Adrenal gland (tissue), 12 donors: ENCODE measurements around the gene OLFM1. TPM values are rescaled to one million over a fixed set of nuclear protein-coding genes. Genes with fewer than 3 reads are reported as not detected.
A peak's percentile ranks its signal among the peaks of the same experiment; 100 is the strongest.

Experiments used
- DNase-seq, 7 donors: peaks; one replicate each; pipeline ENCODE4 v3.0.0-alpha.2; 2019 to 2020
- H3K27ac ChIP-seq, 5 donors: fragments of 200-600 bp; sonication (generic) in 4 of 5; 1 replicate in 3 of 5; 2 replicates in 2 of 5; pipeline versions ENCODE4 v1.5.1 to v1.8.0; 2016 to 2020; ENCODE audit warnings: mild to moderate bottlenecking in 1 of 5
- H3K27me3 ChIP-seq: fragments of 200-600 bp; 2 replicates; pipeline ENCODE4 v1.8.0; 2021
- H3K36me3 ChIP-seq, 2 donors: fragments of 200-600 bp; replicated peaks in 1 of 2; 1 replicate in 1 of 2; 2 replicates in 1 of 2; pipeline versions ENCODE4 v1.5.1 to v1.8.0; 2018 to 2022
- H3K4me1 ChIP-seq, 2 donors: fragments of 200-600 bp; replicated peaks in 1 of 2; 1 replicate in 1 of 2; 2 replicates in 1 of 2; pipeline versions ENCODE4 v1.5.1 to v1.8.0; 2018 to 2021
- H3K4me3 ChIP-seq, 4 donors: fragments of 200-600 bp; sonication (generic) in 3 of 4; one replicate each; pipeline ENCODE4 v1.5.1; 2016 to 2018
- H3K9me3 ChIP-seq, 3 donors: fragments of 200-600 bp; sonication (generic) in 1 of 3; replicated peaks in 1 of 3; 1 replicate in 2 of 3; 2 replicates in 1 of 3; pipeline versions ENCODE4 v1.5.1 to v1.8.0; 2016 to 2021
- POLR2A ChIP-seq, 2 donors: fragments of 450-650 bp; IDR thresholded peaks; one replicate each; pipeline ENCODE4 v1.6.1; 2017; ENCODE audit warnings: antibody characterized with exemption in 2 of 2, mild to moderate bottlenecking in 2 of 2, moderate library complexity in 1 of 2
- WGBS, 4 donors: extraction: QIAGEN DNeasy Blood & Tissue Kit in 2 of 4; methylation state at CpG; one replicate each; pipeline versions ENCODE4 v1.1.5 to v1.1.7; 2013 to 2017; 5-methylcytosine and 5-hydroxymethylcytosine counted together
- intact Hi-C, 2 donors: fragments of 100-400 bp; cut with DNase I; formaldehyde crosslinking; loops; one replicate each; pipeline versions ENCODE4 v1.14.1 to v1.15.0; 2022 to 2023
- polyA plus RNA-seq, 3 donors: library from polyadenylated mRNA; stranded (reverse); fragments of 200-250 nt in 2 of 3; fragments of 350-450 nt in 1 of 3; fragmentation: Illumina TruSeq in 1 of 3; extraction: RNeasy Lipid Tissue Mini Kit (QIAGEN cat#74804) in 1 of 3; gene quantifications; one replicate each; pipeline ENCODE4 v1.2.3, GENCODE V29; 2013 to 2014
- total RNA-seq, 9 donors: library from RNA; depleted of rRNA in 4 of 9; stranded (reverse); fragments of >200 nt in 4 of 9; fragments of 120-200 nt in 1 of 9; fragmentation: NEBNext Ultra II Directional in 1 of 9; extraction: Animal tissue kit (Norgen Biotek cat#: 25700) in 1 of 9; gene quantifications; one replicate each; pipeline versions ENCODE4 v1.1.0 to v1.2.4, GENCODE V29; 2013 to 2023
- TF ChIP-seq, protein P1 (sequence below), 6 experiments: fragments of 450-650 bp in 4 of 6; fragments of 200-600 bp in 2 of 6; sonication (generic) in 1 of 6; IDR thresholded peaks; 1 replicate in 5 of 6; 2 replicates in 1 of 6; pipeline versions ENCODE4 v1.5.1 to v1.8.0; 2016 to 2021; ENCODE audit warnings: antibody characterized with exemption in 6 of 6, mild to moderate bottlenecking in 2 of 6, moderate library complexity in 1 of 6
- donor health status: healthy with polysubstance abuse.
- donor health status: Bipolar disorder and iron deficiency.
- donor health status: DM: yes; HTN: yes; CAD: no.
- donor health status: DM: no; HTN: no; CAD: no.
- donor health status: DM: no; HTN: no; CAD: no.
- donor health status: DM: yes; HTN: yes; CAD: no.

Gene OLFM1
- total and polyA plus RNA-seq, 12 donors = 2.5 to 48.0 (median 28.0) TPM

DNA sequence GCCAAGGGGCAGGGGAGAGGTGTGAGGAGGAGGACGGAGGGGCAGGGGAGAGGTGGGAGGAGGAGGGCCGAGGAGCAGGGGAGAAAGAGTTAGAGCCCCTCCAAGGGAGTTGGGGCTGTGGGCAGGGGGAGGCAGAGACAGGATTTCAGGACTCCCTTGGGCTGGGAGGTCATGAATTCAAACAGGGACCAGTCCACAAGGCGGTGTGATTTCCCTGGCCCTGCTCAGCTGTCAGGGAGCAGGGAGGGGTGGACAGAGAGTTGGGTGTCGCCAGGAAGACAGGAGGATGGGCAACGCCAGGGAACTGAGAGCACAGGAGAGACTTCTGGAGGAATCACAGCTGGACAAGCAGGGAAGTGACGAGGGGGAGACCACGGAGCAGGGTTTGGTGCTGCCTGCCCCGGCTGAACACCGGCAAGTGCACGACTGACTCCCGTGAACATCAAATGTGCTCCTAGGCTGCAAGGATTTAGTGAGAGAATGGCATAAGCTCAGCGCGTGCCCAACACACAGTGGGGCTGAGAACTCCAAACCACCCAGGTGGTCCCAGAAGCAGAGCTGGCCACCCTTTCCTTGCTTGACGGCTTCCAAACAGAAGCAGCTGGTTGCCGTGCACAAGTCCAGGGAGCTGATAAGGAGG is 17.8 kb upstream of the OLFM1 start:
- Histone ChIP-seq H3K9me3 (no peaks in the 10 kb centered on the region), H3K27ac (no peak overlapping the region), H3K36me3 (no peaks in the 10 kb centered on the region), H3K4me1 (no peaks in the 10 kb centered on the region), H3K4me3 (no peak overlapping the region), H3K27me3 (peaks cover 12% of the 10 kb centered on the region)
- DNase-seq = peak in 3 of 7 donors; percentile 5 to 29 (median 6)
- 35 to 51% (median 38%) methylated on average over 14 to 15 of the region's 15 CpGs for WGBS, 4 donors
- TF ChIP-seq, protein P1, sequence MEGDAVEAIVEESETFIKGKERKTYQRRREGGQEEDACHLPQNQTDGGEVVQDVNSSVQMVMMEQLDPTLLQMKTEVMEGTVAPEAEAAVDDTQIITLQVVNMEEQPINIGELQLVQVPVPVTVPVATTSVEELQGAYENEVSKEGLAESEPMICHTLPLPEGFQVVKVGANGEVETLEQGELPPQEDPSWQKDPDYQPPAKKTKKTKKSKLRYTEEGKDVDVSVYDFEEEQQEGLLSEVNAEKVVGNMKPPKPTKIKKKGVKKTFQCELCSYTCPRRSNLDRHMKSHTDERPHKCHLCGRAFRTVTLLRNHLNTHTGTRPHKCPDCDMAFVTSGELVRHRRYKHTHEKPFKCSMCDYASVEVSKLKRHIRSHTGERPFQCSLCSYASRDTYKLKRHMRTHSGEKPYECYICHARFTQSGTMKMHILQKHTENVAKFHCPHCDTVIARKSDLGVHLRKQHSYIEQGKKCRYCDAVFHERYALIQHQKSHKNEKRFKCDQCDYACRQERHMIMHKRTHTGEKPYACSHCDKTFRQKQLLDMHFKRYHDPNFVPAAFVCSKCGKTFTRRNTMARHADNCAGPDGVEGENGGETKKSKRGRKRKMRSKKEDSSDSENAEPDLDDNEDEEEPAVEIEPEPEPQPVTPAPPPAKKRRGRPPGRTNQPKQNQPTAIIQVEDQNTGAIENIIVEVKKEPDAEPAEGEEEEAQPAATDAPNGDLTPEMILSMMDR (IDR thresholded peaks at IDR 0.05) = no peak
- TF ChIP-seq POLR2A (IDR thresholded peaks at IDR 0.05) = no peak
- intact Hi-C loops = no loop called here

DNA sequence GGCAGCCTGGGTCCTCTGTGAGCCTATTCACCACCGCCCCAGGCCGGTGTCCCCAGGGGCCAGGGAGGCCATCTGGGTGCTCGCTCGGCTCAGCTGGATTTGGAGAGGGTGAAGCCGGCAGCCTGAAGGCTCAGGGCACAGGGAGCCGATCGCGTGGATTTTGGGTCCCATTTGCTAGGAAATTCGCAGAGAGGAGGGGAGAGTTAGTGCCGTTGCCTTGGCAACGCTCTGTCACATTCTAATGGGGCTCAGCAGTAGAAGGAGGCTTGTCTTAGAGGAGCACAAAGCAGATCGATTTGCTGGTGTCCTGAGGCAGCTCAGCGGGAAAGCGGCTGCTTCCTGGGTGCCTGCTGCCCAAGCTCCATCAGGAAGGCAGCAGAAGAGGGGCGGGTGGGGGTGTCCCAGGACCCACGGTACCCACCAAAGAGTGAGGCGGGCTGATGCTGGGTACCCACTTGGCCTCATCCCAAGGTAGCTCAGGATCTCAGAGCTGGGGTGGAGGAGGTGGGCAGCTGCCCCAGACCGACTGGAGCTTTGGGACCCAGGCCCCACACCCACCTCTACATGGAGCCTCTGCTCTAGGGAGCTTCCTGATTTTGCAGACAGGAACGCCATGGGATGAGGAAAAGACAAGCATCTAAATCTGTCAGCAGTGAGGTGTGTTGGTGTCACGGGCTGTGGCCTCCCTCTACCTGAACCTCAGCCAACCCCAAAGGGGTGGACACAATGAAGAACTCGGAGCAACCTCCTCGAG is 17.1 kb upstream of the OLFM1 start:
- Histone ChIP-seq H3K4me1 (peaks cover 0 to under 1% of the 10 kb centered on the region in 2 donors), H3K36me3 (no peaks in the 10 kb centered on the region), H3K9me3 (no peaks in the 10 kb centered on the region), H3K4me3 (no peak overlapping the region), H3K27me3 (peaks cover 12% of the 10 kb centered on the region), H3K27ac (no peak overlapping the region)
- intact Hi-C loops = no loop called here
- peak in 2 of 7 donors; percentile 7 to 27 for DNase-seq
- WGBS, 4 donors = 28 to 62% (median 42%) methylated on average over 9 to 22 of the region's 22 CpGs
- TF ChIP-seq, protein P1 (IDR thresholded peaks at IDR 0.05) = no peak
- TF ChIP-seq POLR2A (IDR thresholded peaks at IDR 0.05) = no peak

DNA sequence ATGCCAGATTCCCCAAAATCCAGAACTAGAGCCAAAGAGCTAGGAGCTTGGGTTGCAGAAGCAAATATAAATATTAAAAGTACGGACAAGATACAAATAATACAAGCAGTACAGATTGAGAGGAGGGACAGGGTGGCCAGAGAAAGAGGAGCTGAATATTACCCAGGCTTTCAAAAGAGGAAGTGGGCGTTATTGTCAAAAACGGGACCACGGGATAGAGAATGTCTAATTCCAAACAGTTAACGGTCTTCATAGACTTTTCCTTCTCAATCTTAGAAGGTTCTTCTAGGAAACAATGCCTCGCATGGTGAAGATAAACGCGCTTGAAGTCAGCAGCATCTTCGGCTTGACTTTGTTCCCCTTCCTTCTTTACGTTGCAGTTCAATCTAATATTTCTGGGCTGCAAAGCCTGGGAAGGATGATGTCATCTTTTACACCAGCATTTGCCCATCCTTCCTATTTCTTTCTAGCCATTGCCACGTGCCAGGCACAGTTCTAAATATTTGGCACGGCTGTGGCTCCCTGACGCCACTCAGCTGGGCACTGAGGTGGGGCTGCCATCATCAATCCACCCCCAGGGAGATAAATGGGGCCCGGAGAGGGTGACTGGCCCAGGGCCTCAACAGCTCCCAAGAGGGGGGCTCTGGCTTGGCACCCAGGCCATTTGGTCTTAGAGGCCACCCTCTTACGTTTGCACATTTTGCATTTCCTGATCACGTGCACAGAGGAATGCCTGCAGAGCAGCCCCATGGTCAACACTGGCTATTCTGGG is 16.3 kb upstream of the OLFM1 start:
- Histone ChIP-seq H3K4me3 (no peak overlapping the region), H3K27ac (no peak overlapping the region), H3K36me3 (no peaks in the 10 kb centered on the region), H3K27me3 (peaks cover 12% of the 10 kb centered on the region), H3K4me1 (peaks cover 7 to 8% of the 10 kb centered on the region in 2 donors), H3K9me3 (no peaks in the 10 kb centered on the region)
- WGBS, 4 donors = 61 to 66% (median 62%) methylated on average over 16 of the region's 16 CpGs
- peak in 2 of 7 donors; percentile 5 to 30 for DNase-seq
- intact Hi-C loops = no loop called here
- no peak for TF ChIP-seq POLR2A (IDR thresholded peaks at IDR 0.05)
- TF ChIP-seq, protein P1 (IDR thresholded peaks at IDR 0.05) = no peak
